Transverse colon (tissue), 4 donors: ENCODE data around the gene ST3GAL2.

Source experiments
- EP300 ChIP-seq: sonication (generic); formaldehyde crosslinking; IDR thresholded peaks from one replicate; pipeline ENCODE4 v1.6.1; 2017; ENCODE audit warnings: antibody characterized with exemption, low read depth
- POLR2A ChIP-seq: fragments of 450-650 bp; IDR thresholded peaks from one replicate; pipeline ENCODE4 v1.6.1; 2016; ENCODE audit warnings: antibody characterized with exemption, mild to moderate bottlenecking, moderate library complexity
- POLR2AphosphoS5 ChIP-seq, 3 donors: sonication (generic); formaldehyde crosslinking; IDR thresholded peaks; one replicate each; pipeline ENCODE4 v1.6.1; 2016; ENCODE audit warnings: antibody characterized with exemption in 3 of 3
- TF ChIP-seq, protein P1 (sequence below), 5 experiments: fragments of 200-600 bp in 3 of 5; fragments of 450-650 bp in 2 of 5; sonication (generic) in 3 of 5; IDR thresholded peaks; 1 replicate in 2 of 5; 2 replicates in 3 of 5; pipeline ENCODE4 v1.5.1; 2016 to 2017; ENCODE audit warnings: antibody characterized with exemption in 5 of 5, inconsistent platforms in 3 of 5, mild to moderate bottlenecking in 2 of 5, moderate library complexity in 1 of 5

GRCh38 chr16:70380919-70381603 lies 57.8 kb downstream of the ST3GAL2 start:
- TF ChIP-seq, protein P1, sequence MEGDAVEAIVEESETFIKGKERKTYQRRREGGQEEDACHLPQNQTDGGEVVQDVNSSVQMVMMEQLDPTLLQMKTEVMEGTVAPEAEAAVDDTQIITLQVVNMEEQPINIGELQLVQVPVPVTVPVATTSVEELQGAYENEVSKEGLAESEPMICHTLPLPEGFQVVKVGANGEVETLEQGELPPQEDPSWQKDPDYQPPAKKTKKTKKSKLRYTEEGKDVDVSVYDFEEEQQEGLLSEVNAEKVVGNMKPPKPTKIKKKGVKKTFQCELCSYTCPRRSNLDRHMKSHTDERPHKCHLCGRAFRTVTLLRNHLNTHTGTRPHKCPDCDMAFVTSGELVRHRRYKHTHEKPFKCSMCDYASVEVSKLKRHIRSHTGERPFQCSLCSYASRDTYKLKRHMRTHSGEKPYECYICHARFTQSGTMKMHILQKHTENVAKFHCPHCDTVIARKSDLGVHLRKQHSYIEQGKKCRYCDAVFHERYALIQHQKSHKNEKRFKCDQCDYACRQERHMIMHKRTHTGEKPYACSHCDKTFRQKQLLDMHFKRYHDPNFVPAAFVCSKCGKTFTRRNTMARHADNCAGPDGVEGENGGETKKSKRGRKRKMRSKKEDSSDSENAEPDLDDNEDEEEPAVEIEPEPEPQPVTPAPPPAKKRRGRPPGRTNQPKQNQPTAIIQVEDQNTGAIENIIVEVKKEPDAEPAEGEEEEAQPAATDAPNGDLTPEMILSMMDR (IDR thresholded peaks at IDR 0.05) = peak in 4 of 5 experiments; percentile 17 to 48 (median 26)
- peak; percentile 87 for TF ChIP-seq POLR2A
- peak; percentile 87 to 93 (median 92) for TF ChIP-seq POLR2AphosphoS5 (IDR thresholded peaks at IDR 0.05)
- no peak for TF ChIP-seq EP300
